H1 (cell line): ENCODE measurements around the gene LCN12. TPM values are rescaled to one million over a fixed set of nuclear protein-coding genes. Genes with fewer than 3 reads are reported as not detected.

Experiments
- CTCF ChIA-PET: fragments of 300-600 bp; sonication (Branson Sonifier 250); formaldehyde crosslinking; loops from one replicate; lab custom pipeline; 2021; ENCODE audit not compliant: partially characterized antibody; lab: Charles Lee
- POLR2A ChIA-PET: fragments of 300-600 bp; sonication (Branson Sonifier 250); formaldehyde crosslinking; loops from one replicate; lab custom pipeline; 2021; ENCODE audit warnings: inconsistent platforms; ENCODE audit not compliant: partially characterized antibody; lab: Charles Lee
- DNase-seq, 2 experiments: peaks; one replicate each; pipeline versions ENCODE4 v3.0.0 to v3.0.0-alpha.2; 2010 to 2022; ENCODE audit warnings: low spot score in 2 of 2, low read depth in 1 of 2, mixed read lengths in 1 of 2
- FAIRE-seq: peaks from 2 replicates; lab custom pipeline; 2011; peaks lifted over from hg19 to GRCh38; lab: Jason Lieb, UNC
- H2AFZ ChIP-seq: 2 replicates; pipeline ENCODE4 v1.8.1; 2012; ENCODE audit warnings: low read length, inconsistent platforms
- H2AK5ac ChIP-seq: 2 replicates; pipeline ENCODE4 v1.6.1; 2013; ENCODE audit warnings: low read depth, low read length
- H2BK120ac ChIP-seq: replicated peaks from 2 replicates; pipeline ENCODE3; 2013; ENCODE audit warnings: low read depth, low read length, inconsistent platforms
- H2BK12ac ChIP-seq: 2 replicates; pipeline ENCODE4 v1.6.1; 2013; ENCODE audit warnings: low read depth, low read length
- H2BK15ac ChIP-seq: 2 replicates; pipeline ENCODE4 v1.6.1; 2013; ENCODE audit warnings: low read length
- H2BK20ac ChIP-seq: 2 replicates; pipeline ENCODE4 v1.6.1; 2013; ENCODE audit warnings: low read length
- H2BK5ac ChIP-seq: 2 replicates; pipeline ENCODE4 v1.6.1; 2013; ENCODE audit warnings: low read depth, low read length
- H3K14ac ChIP-seq: 2 replicates; pipeline ENCODE4 v1.6.1; 2013; ENCODE audit warnings: inconsistent platforms; ENCODE audit not compliant: insufficient read length
- H3K18ac ChIP-seq: 2 replicates; pipeline ENCODE4 v1.6.1; 2013; ENCODE audit warnings: low read length; ENCODE audit errors: extremely low read depth
- H3K23ac ChIP-seq: 2 replicates; pipeline ENCODE4 v1.6.1; 2013; ENCODE audit warnings: inconsistent platforms; ENCODE audit not compliant: insufficient read length
- H3K23me2 ChIP-seq: 2 replicates; pipeline ENCODE4 v1.6.1; 2013; ENCODE audit warnings: low read depth, low read length
- H3K27ac ChIP-seq: 2 replicates; pipeline ENCODE4 v1.6.1; 2011; ENCODE audit warnings: low read depth, low read length, inconsistent platforms
- H3K27me3 ChIP-seq, 4 experiments: replicated peaks in 1 of 4; 1 replicate in 1 of 4; 2 replicates in 3 of 4; pipeline versions ENCODE4 v1.6.1 to v1.8.1; 2011 to 2013; ENCODE audit warnings: low read length in 3 of 4, mild to moderate bottlenecking in 3 of 4, inconsistent platforms in 2 of 4, mixed read lengths in 2 of 4, moderate library complexity in 1 of 4; ENCODE audit not compliant: control insufficient read depth in 3 of 4, insufficient read depth in 3 of 4; ENCODE audit errors: extremely low read depth in 1 of 4
- H3K36me3 ChIP-seq, 4 experiments: 2 replicates each; pipeline versions ENCODE4 v1.6.1 to v1.8.1; 2011 to 2013; ENCODE audit warnings: mild to moderate bottlenecking in 4 of 4, low read length in 3 of 4, moderate library complexity in 2 of 4, control low read depth in 1 of 4, inconsistent platforms in 1 of 4; ENCODE audit not compliant: insufficient read depth in 4 of 4, control insufficient read depth in 2 of 4
- H3K4ac ChIP-seq: replicated peaks from 2 replicates; pipeline ENCODE3; 2013; ENCODE audit warnings: low read length, low read depth, mixed read lengths, inconsistent platforms; ENCODE audit not compliant: insufficient read length
- H3K4me1 ChIP-seq, 4 experiments: replicated peaks in 1 of 4; 1 replicate in 1 of 4; 2 replicates in 3 of 4; pipeline versions ENCODE4 v1.6.1 to v1.8.1; 2011 to 2013; ENCODE audit warnings: low read length in 3 of 4, inconsistent platforms in 2 of 4, mixed read lengths in 1 of 4; ENCODE audit not compliant: insufficient read depth in 4 of 4, control insufficient read depth in 3 of 4
- H3K4me2 ChIP-seq, 2 experiments: 2 replicates each; pipeline versions ENCODE4 v1.6.1 to v1.8.1; 2011 to 2013; ENCODE audit warnings: low read depth in 2 of 2, low read length in 2 of 2, control low read depth in 1 of 2, inconsistent platforms in 1 of 2, mild to moderate bottlenecking in 1 of 2; ENCODE audit not compliant: insufficient read depth in 1 of 2
- H3K4me3 ChIP-seq, 4 experiments: fragments of 200-600, 300-600 bp in 1 of 4; sonication (generic), shearing (Covaris generic), sonication (Bioruptor Twin) in 1 of 4; 2 replicates each; pipeline versions ENCODE4 v1.5.1 to v1.8.1; 2011 to 2016; ENCODE audit warnings: low read length in 4 of 4, low read depth in 3 of 4, control low read depth in 2 of 4, inconsistent platforms in 2 of 4, mild to moderate bottlenecking in 2 of 4, mixed read lengths in 1 of 4, moderate library complexity in 1 of 4; ENCODE audit not compliant: insufficient read depth in 2 of 4; ENCODE audit errors: extremely low read depth in 1 of 4
- H3K56ac ChIP-seq: replicated peaks from 2 replicates; pipeline ENCODE3; 2013; ENCODE audit warnings: low read depth, mild to moderate bottlenecking, mixed read lengths, low read length, inconsistent platforms; ENCODE audit not compliant: insufficient read length
- H3K79me1 ChIP-seq: 2 replicates; pipeline ENCODE4 v1.6.1; 2013; ENCODE audit warnings: low read depth, low read length, control low read depth
- H3K79me2 ChIP-seq, 2 experiments: 2 replicates each; pipeline versions ENCODE4 v1.6.1 to v1.8.1; 2012 to 2013; ENCODE audit warnings: low read length in 2 of 2, mild to moderate bottlenecking in 2 of 2, inconsistent platforms in 1 of 2; ENCODE audit not compliant: insufficient read depth in 2 of 2, control insufficient read depth in 1 of 2
- H3K9ac ChIP-seq, 4 experiments: replicated peaks in 1 of 4; 1 replicate in 1 of 4; 2 replicates in 3 of 4; pipeline versions ENCODE4 v1.6.1 to v1.8.1; 2011 to 2013; ENCODE audit warnings: low read depth in 3 of 4, low read length in 3 of 4, control low read depth in 2 of 4, mild to moderate bottlenecking in 2 of 4, moderate library complexity in 2 of 4, inconsistent platforms in 1 of 4; ENCODE audit errors: extremely low read depth in 1 of 4
- H3K9me3 ChIP-seq, 2 experiments: 2 replicates each; pipeline versions ENCODE4 v1.6.1 to v1.8.1; 2012 to 2013; ENCODE audit warnings: mild to moderate bottlenecking in 2 of 2, moderate library complexity in 2 of 2, control low read depth in 1 of 2, inconsistent platforms in 1 of 2, low read depth in 1 of 2, low read length in 1 of 2, mixed read lengths in 1 of 2; ENCODE audit not compliant: insufficient read depth in 2 of 2
- H4K20me1 ChIP-seq, 2 experiments: replicated peaks in 1 of 2; 2 replicates each; pipeline versions ENCODE3 to v1.8.1; 2011 to 2013; ENCODE audit warnings: inconsistent platforms in 2 of 2, low read length in 2 of 2, mild to moderate bottlenecking in 1 of 2; ENCODE audit not compliant: insufficient read depth in 2 of 2, control insufficient read depth in 1 of 2
- H4K5ac ChIP-seq: 2 replicates; pipeline ENCODE4 v1.6.1; 2013; ENCODE audit warnings: low read length, low read depth, mixed read lengths, inconsistent platforms; ENCODE audit not compliant: insufficient read length
- H4K8ac ChIP-seq: 2 replicates; pipeline ENCODE4 v1.8.0; 2013; ENCODE audit warnings: mild to moderate bottlenecking, moderate library complexity, low read length, inconsistent platforms; ENCODE audit not compliant: insufficient read depth; ENCODE audit errors: extremely low read depth
- H4K91ac ChIP-seq: replicated peaks from 2 replicates; pipeline ENCODE3; 2013; ENCODE audit warnings: low read length, mixed read lengths, inconsistent platforms; ENCODE audit not compliant: insufficient read length
- CBX8 ChIP-seq: fragments of 300-800, 300-1000 bp; sonication (generic); IDR thresholded peaks from 2 replicates; pipeline ENCODE4 v1.7.1; 2016; ENCODE audit warnings: low read depth, low read length, borderline replicate concordance
- EGR1 ChIP-seq: IDR thresholded peaks from 2 replicates; pipeline ENCODE4 v1.6.1; 2011; ENCODE audit warnings: low read depth, low read length, borderline replicate concordance
- NRF1 ChIP-seq: IDR thresholded peaks from 2 replicates; pipeline ENCODE4 v1.6.1; 2011; ENCODE audit warnings: mild to moderate bottlenecking, low read depth, low read length, improper control_type of control experiment
- RBBP5 ChIP-seq: IDR thresholded peaks from 2 replicates; pipeline ENCODE4 v1.7.1; 2012; ENCODE audit warnings: low read depth, mild to moderate bottlenecking, inconsistent platforms, low read length, moderate library complexity, borderline replicate concordance
- RFX5 ChIP-seq: IDR thresholded peaks from 2 replicates; pipeline ENCODE4 v1.6.1; 2011; ENCODE audit warnings: low read depth, low read length, improper control_type of control experiment, borderline replicate concordance
- RXRA ChIP-seq: IDR thresholded peaks from 2 replicates; pipeline ENCODE4 v1.6.1; 2011; ENCODE audit warnings: low read depth, mild to moderate bottlenecking, low read length, moderate library complexity; ENCODE audit not compliant: insufficient read depth
- SIRT6 ChIP-seq: IDR thresholded peaks from one replicate; pipeline ENCODE4 v1.7.1; 2012; ENCODE audit warnings: low read length, inconsistent platforms
- SIX5 ChIP-seq: IDR thresholded peaks from 2 replicates; pipeline ENCODE4 v1.6.1; 2011; ENCODE audit warnings: mild to moderate bottlenecking, low read depth, low read length
- WGBS, 2 experiments: shearing (Covaris generic) in 1 of 2; methylation state at CpG; one replicate each; pipeline versions ENCODE4 v1.1.6 to v1.1.7; 2013 to 2015; ENCODE audit warnings: low lambda C conversion rate in 2 of 2, mixed read lengths in 2 of 2, inconsistent platforms in 1 of 2, low coverage in 1 of 2, missing lambda C conversion rate in 1 of 2; ENCODE audit not compliant: insufficient replicate concordance in 2 of 2, insufficient coverage in 1 of 2, insufficient read length in 1 of 2; ENCODE audit errors: extremely low coverage in 1 of 2, missing lambda C conversion rate in 1 of 2; 5-methylcytosine and 5-hydroxymethylcytosine counted together
- polyA plus RNA-seq, 7 experiments: library from polyadenylated mRNA; depleted of rRNA in 3 of 7; stranded (reverse) in 5 of 7; unstranded in 2 of 7; fragments of >200 nt in 5 of 7; fragments of 200-250 nt in 2 of 7; gene quantifications; 1 replicate in 5 of 7; 2 replicates in 1 of 7; 4 replicates in 1 of 7; pipeline versions ENCODE4 v1.2.1 to v1.2.3, GENCODE V29; 2011 to 2013; ENCODE audit warnings: missing spikeins in 2 of 7, mixed read lengths in 2 of 7
- total RNA-seq: library from RNA; stranded (reverse); fragmentation: NEBNext Ultra II Directional; extraction: Animal tissue kit (Norgen Biotek cat#: 25700); gene quantifications from 2 replicates; pipeline ENCODE4 v1.2.1, GENCODE V29; 2021

LCN12 gene
- total and polyA plus RNA-seq, 2 of the 8 experiments (the other 6 are each of a cell fraction or from before 2014, with no cell fraction given), result 1.1 to 1.7 TPM

GRCh38 chr9:136946228-136947027, 5.6 kb upstream of the LCN12 start:
- H3K9ac ChIP-seq, result no peak overlapping the region
- H3K36me3 ChIP-seq, result peaks cover 3 to 16% (median 7%) of the 10 kb centered on the region in 4 experiments; a peak in 6 of 8 replicates
- peaks cover 0 to 3% of the 10 kb centered on the region in 2 experiments; a peak in 1 of 4 replicates for H3K79me2 ChIP-seq
- no peak for DNase-seq
- H2AFZ ChIP-seq, result no peak overlapping the region
- peaks cover 8% of the 10 kb centered on the region; the same call in 1 of the 2 replicates for H3K23me2 ChIP-seq
- no peaks in the 10 kb centered on the region for H3K9me3 ChIP-seq
- WGBS, 2 experiments, result 93% methylated on average over 24 of the region's 27 CpGs; no CpG with 5 or more reads in 1 of the 2 experiments
- H3K4me1 ChIP-seq, result peaks cover 0 to 25% (median 17%) of the 10 kb centered on the region in 4 experiments; a peak in 5 of 7 replicates
- H3K56ac ChIP-seq, result no peak overlapping the region
- POLR2A ChIA-PET, result no interaction called here
- no peak overlapping the region for H4K91ac ChIP-seq
- no peak overlapping the region for H2BK20ac ChIP-seq
- no peak overlapping the region for H3K14ac ChIP-seq
- no peak overlapping the region for H3K4me2 ChIP-seq
- 0 out of 2 replicates have a peak overlapping the region, but pooled peaks have one; percentile 16 for H2BK15ac ChIP-seq
- no peak overlapping the region for H2AK5ac ChIP-seq
- no peak overlapping the region for H2BK5ac ChIP-seq
- H2BK120ac ChIP-seq, result no peak overlapping the region
- no peaks in the 10 kb centered on the region for H3K27me3 ChIP-seq
- CTCF ChIA-PET, result interaction anchor here (0.7 to 4.4 kb wide), 16 partner anchors 9 to 168 kb away, joined by 3 to 63 read pairs (median 6); partner anchors contain the start of genes ABCA2, CLIC3, FUT7 and PAXX
- no peak overlapping the region for H3K4ac ChIP-seq
- H3K27ac ChIP-seq, result no peak overlapping the region
- H4K5ac ChIP-seq, result no peak overlapping the region
- peaks cover 5 to 12% of the 10 kb centered on the region in 2 experiments for H4K20me1 ChIP-seq
- H3K23ac ChIP-seq, result no peak overlapping the region
- no peaks in the 10 kb centered on the region for H3K79me1 ChIP-seq
- H2BK12ac ChIP-seq, result 0 out of 2 replicates have a peak overlapping the region, but pooled peaks have one; percentile 9
- no peak for FAIRE-seq
- H3K18ac ChIP-seq, result no peak overlapping the region
- H4K8ac ChIP-seq, result peak overlapping the region; percentile 44; the same call in 1 of the 2 replicates
- no peak overlapping the region for H3K4me3 ChIP-seq
- TF ChIP-seq EGR1, result no peak
- no peak for TF ChIP-seq CBX8
- TF ChIP-seq SIRT6, result no peak
- TF ChIP-seq RBBP5, result no peak
- TF ChIP-seq RXRA, result no peak
- TF ChIP-seq SIX5, result no peak
- TF ChIP-seq NRF1, result no peak
- TF ChIP-seq RFX5, result no peak
